Adipose tissue (tissue), 3 donors: ENCODE measurements around the gene ESRRG. TPM values are rescaled to one million over a fixed set of nuclear protein-coding genes. Genes with fewer than 3 reads are reported as not detected.

ENCODE experiments used
- H3K27ac ChIP-seq: one replicate; pipeline ENCODE4 v1.5.1; 2013; ENCODE audit warnings: low read depth, low read length
- WGBS, 3 donors: extraction: QIAGEN DNeasy Blood & Tissue Kit; methylation state at CpG; one replicate each; pipeline ENCODE4 v1.1.7; 2013; 5-methylcytosine and 5-hydroxymethylcytosine counted together
- polyA plus RNA-seq, 3 donors: library from polyadenylated mRNA; stranded (reverse); fragments of 200-250 nt; gene quantifications; one replicate each; pipeline ENCODE4 v1.2.3, GENCODE V29; 2013
- donor health status: healthy with polysubstance abuse.
- donor health status: Bipolar disorder and iron deficiency.
- donor health status: healthy.

The ESRRG gene
- polyA plus RNA-seq, 3 donors = 0.56 to 2.2 (median 2.1) TPM

- 1% methylated on average over 58 of the region's 58 CpGs for WGBS, 3 donors
- no peak overlapping the region for H3K27ac ChIP-seq
Measured at GRCh38 chr1:216600730-216601609, 122.3 kb downstream of the ESRRG start.

- WGBS, 3 donors = 88 to 93% (median 91%) methylated on average over 6 of the region's 6 CpGs
Measured at GRCh38 chr1:216599851-216600250, 123.4 kb downstream of the ESRRG start.

GRCh38 chr1:216598448-216598847 is 124.8 kb downstream of the ESRRG start:
- no peak overlapping the region for H3K27ac ChIP-seq

More at GRCh38 chr1:216599851-216600250, 123.4 kb downstream of the ESRRG start:
- H3K27ac ChIP-seq = no peak overlapping the region

GRCh38 chr1:216596281-216596862 is 126.9 kb downstream of the ESRRG start:
- WGBS, 3 donors = 63 to 72% (median 67%) methylated on average over 7 of the region's 7 CpGs
- no peak overlapping the region for H3K27ac ChIP-seq

- H3K27ac ChIP-seq = no peak overlapping the region
Measured at GRCh38 chr1:216587715-216588114, 135.5 kb downstream of the ESRRG start.

GRCh38 chr1:216582151-216582550 is 141.1 kb downstream of the ESRRG start:
- 80 to 94% (median 92%) methylated on average over 2 of the region's 2 CpGs for WGBS, 3 donors
- no peak overlapping the region for H3K27ac ChIP-seq

- WGBS, 3 donors = 16 to 40% (median 37%) methylated on average over 2 of the region's 2 CpGs
Measured at GRCh38 chr1:216580538-216581057, 142.6 kb downstream of the ESRRG start.

GRCh38 chr1:216576234-216576937 is 146.8 kb downstream of the ESRRG start:
- no peak overlapping the region for H3K27ac ChIP-seq
- WGBS, 3 donors = 37 to 61% (median 38%) methylated on average over 4 of the region's 4 CpGs

More at GRCh38 chr1:216580538-216581057, 142.6 kb downstream of the ESRRG start:
- no peak overlapping the region for H3K27ac ChIP-seq

- WGBS, 3 donors = 50 to 78% (median 55%) methylated on average over 3 of the region's 3 CpGs
- H3K27ac ChIP-seq = no peak overlapping the region
Measured at GRCh38 chr1:216566641-216567205, 156.5 kb downstream of the ESRRG start.

- H3K27ac ChIP-seq = no peak overlapping the region
- WGBS, 3 donors = 79 to 90% (median 88%) methylated on average over 8 of the region's 8 CpGs
Measured at GRCh38 chr1:216563087-216563486, 160.1 kb downstream of the ESRRG start.

GRCh38 chr1:216562383-216562782 is 160.8 kb downstream of the ESRRG start:
- 62 to 71% (median 70%) methylated on average over 3 of the region's 3 CpGs for WGBS, 3 donors

GRCh38 chr1:216560527-216560926 is 162.7 kb downstream of the ESRRG start:
- no peak overlapping the region for H3K27ac ChIP-seq

More at GRCh38 chr1:216562383-216562782, 160.8 kb downstream of the ESRRG start:
- H3K27ac ChIP-seq = no peak overlapping the region

GRCh38 chr1:216559359-216559758 is 163.9 kb downstream of the ESRRG start:
- no peak overlapping the region for H3K27ac ChIP-seq
- 74 to 83% (median 77%) methylated on average over 3 of the region's 3 CpGs for WGBS, 3 donors

More at GRCh38 chr1:216560527-216560926, 162.7 kb downstream of the ESRRG start:
- 76 to 83% (median 81%) methylated on average over 11 of the region's 11 CpGs for WGBS, 3 donors

GRCh38 chr1:216555653-216556052 is 167.6 kb downstream of the ESRRG start:
- no peak overlapping the region for H3K27ac ChIP-seq
- 59 to 70% (median 67%) methylated on average over 4 of the region's 4 CpGs for WGBS, 3 donors

- no peak overlapping the region for H3K27ac ChIP-seq
Measured at GRCh38 chr1:216554934-216555333, 168.3 kb downstream of the ESRRG start.

- WGBS, 3 donors = 86 to 91% (median 88%) methylated on average over 3 of the region's 3 CpGs
- H3K27ac ChIP-seq = no peak overlapping the region
Measured at GRCh38 chr1:216553766-216554165, 169.5 kb downstream of the ESRRG start.

GRCh38 chr1:216553040-216553439 is 170.2 kb downstream of the ESRRG start:
- WGBS, 3 donors = 38 to 76% (median 43%) methylated on average over 1 of the region's 1 CpG
- no peak overlapping the region for H3K27ac ChIP-seq

- 64 to 70% (median 70%) methylated on average over 4 of the region's 4 CpGs for WGBS, 3 donors
- no peak overlapping the region for H3K27ac ChIP-seq
Measured at GRCh38 chr1:216549796-216550195, 173.4 kb downstream of the ESRRG start.

GRCh38 chr1:216542741-216543140 is 180.5 kb downstream of the ESRRG start:
- 51 to 60% (median 60%) methylated on average over 2 of the region's 2 CpGs for WGBS, 3 donors
- no peak overlapping the region for H3K27ac ChIP-seq
